CD14-positive monocyte (primary cell): ENCODE results near the gene AIG1. TPM values are rescaled to one million over a fixed set of nuclear protein-coding genes. Genes with fewer than 3 reads are reported as not detected.

Experiments
- DNase-seq, 3 donors: peaks; one replicate each; pipeline ENCODE4 v3.0.0-alpha.2; 2011 to 2022
- H2AFZ ChIP-seq: 2 replicates; pipeline ENCODE4 v1.6.0; 2012; ENCODE audit warnings: mild to moderate bottlenecking, low read depth, low read length, inconsistent platforms; ENCODE audit not compliant: insufficient read depth, poor library complexity, severe bottlenecking
- H3K27ac ChIP-seq, 2 donors: 1 replicate in 1 of 2; 2 replicates in 1 of 2; pipeline ENCODE4 v1.5.1; 2012 to 2013; ENCODE audit warnings: low read length in 2 of 2, control low read depth in 1 of 2, inconsistent platforms in 1 of 2, low read depth in 1 of 2, mild to moderate bottlenecking in 1 of 2
- H3K27me3 ChIP-seq, 2 donors: one replicate each; pipeline versions ENCODE4 v1.6.0 to v1.6.1; 2011 to 2013; ENCODE audit warnings: low read length in 2 of 2; ENCODE audit not compliant: control insufficient read depth in 2 of 2, insufficient read depth in 2 of 2
- H3K36me3 ChIP-seq, 2 donors: replicated peaks in 1 of 2; 1 replicate in 1 of 2; 2 replicates in 1 of 2; pipeline versions ENCODE4 v1.5.1 to v1.6.1; 2012 to 2013; ENCODE audit warnings: low read length in 2 of 2, control low read depth in 1 of 2, inconsistent platforms in 1 of 2, mild to moderate bottlenecking in 1 of 2; ENCODE audit not compliant: insufficient read depth in 2 of 2, control insufficient read depth in 1 of 2
- H3K4me1 ChIP-seq, 2 donors: 1 replicate in 1 of 2; 2 replicates in 1 of 2; pipeline versions ENCODE4 v1.5.1 to v1.6.1; 2012 to 2013; ENCODE audit warnings: low read length in 2 of 2, control low read depth in 1 of 2, inconsistent platforms in 1 of 2, mild to moderate bottlenecking in 1 of 2, moderate library complexity in 1 of 2; ENCODE audit not compliant: insufficient read depth in 2 of 2, control insufficient read depth in 1 of 2
- H3K4me2 ChIP-seq: replicated peaks from 2 replicates; pipeline ENCODE3; 2012; ENCODE audit warnings: low read length, moderate library complexity, mild to moderate bottlenecking; ENCODE audit not compliant: poor library complexity, severe bottlenecking; ENCODE audit errors: extremely low read depth
- H3K4me3 ChIP-seq, 3 experiments: fragments of 200-600 bp in 1 of 3; sonication (generic) in 1 of 3; replicated peaks in 1 of 3; 1 replicate in 2 of 3; 2 replicates in 1 of 3; pipeline ENCODE4 v1.5.1; 2011 to 2013; ENCODE audit warnings: low read length in 3 of 3, mild to moderate bottlenecking in 3 of 3, control low read depth in 2 of 3, low read depth in 2 of 3, inconsistent platforms in 1 of 3, moderate library complexity in 1 of 3
- H3K79me2 ChIP-seq: 2 replicates; pipeline ENCODE4 v1.6.0; 2012; ENCODE audit warnings: mild to moderate bottlenecking, control low read depth, inconsistent platforms, low read length, moderate library complexity; ENCODE audit not compliant: insufficient read depth
- H3K9ac ChIP-seq: 2 replicates; pipeline ENCODE4 v1.6.0; 2017; ENCODE audit warnings: low read length, mild to moderate bottlenecking; ENCODE audit not compliant: insufficient read depth, poor library complexity, severe bottlenecking
- H3K9me3 ChIP-seq, 2 donors: replicated peaks in 1 of 2; 1 replicate in 1 of 2; 2 replicates in 1 of 2; pipeline versions ENCODE4 v1.5.1 to v1.6.1; 2012 to 2013; ENCODE audit warnings: low read length in 2 of 2, control low read depth in 1 of 2; ENCODE audit not compliant: control insufficient read depth in 1 of 2, insufficient read depth in 1 of 2
- H4K20me1 ChIP-seq: 2 replicates; pipeline ENCODE4 v1.6.0; 2012; ENCODE audit warnings: mild to moderate bottlenecking, low read length, control low read depth, moderate library complexity; ENCODE audit not compliant: insufficient read depth
- H3K27ac Mint-ChIP-seq, 7 donors: one replicate each; pipeline ENCODE4 v1.8.0; 2020; ENCODE audit warnings: mild to moderate bottlenecking in 7 of 7, mixed read lengths in 7 of 7, moderate library complexity in 6 of 7, inconsistent platforms in 2 of 7
- H3K27me3 Mint-ChIP-seq, 3 donors: one replicate each; pipeline ENCODE4 v1.8.0; 2021 to 2022; ENCODE audit warnings: low read depth in 3 of 3, mild to moderate bottlenecking in 3 of 3, mixed read lengths in 3 of 3, moderate library complexity in 3 of 3, inconsistent platforms in 1 of 3
- H3K36me3 Mint-ChIP-seq, 2 donors: one replicate each; pipeline ENCODE4 v1.8.0; 2020; ENCODE audit warnings: mixed read lengths in 2 of 2, inconsistent platforms in 1 of 2, mild to moderate bottlenecking in 1 of 2
- H3K4me1 Mint-ChIP-seq: one replicate; pipeline ENCODE4 v1.8.0; 2020; ENCODE audit warnings: mild to moderate bottlenecking, mixed read lengths
- H3K4me3 Mint-ChIP-seq, 2 donors: one replicate each; pipeline ENCODE4 v1.8.0; 2020; ENCODE audit warnings: mild to moderate bottlenecking in 2 of 2, mixed read lengths in 2 of 2, moderate library complexity in 1 of 2
- H3K9me3 Mint-ChIP-seq, 7 donors: one replicate each; pipeline ENCODE4 v1.8.0; 2020 to 2022; ENCODE audit warnings: mixed read lengths in 7 of 7, mild to moderate bottlenecking in 6 of 7, moderate library complexity in 6 of 7, inconsistent platforms in 2 of 7
- CTCF ChIP-seq: fragments of 200-600 bp; IDR thresholded peaks from one replicate; pipeline ENCODE4 v1.8.0; 2022; ENCODE audit warnings: antibody characterized with exemption, mild to moderate bottlenecking
- WGBS: methylation state at CpG from one replicate; pipeline ENCODE4 v1.1.5; 2013; ENCODE audit warnings: missing lambda C conversion rate; ENCODE audit not compliant: insufficient coverage; 5-methylcytosine and 5-hydroxymethylcytosine counted together
- intact Hi-C, 2 donors: fragments of 100-400 bp; cut with micrococcal nuclease; formaldehyde crosslinking; loops; one replicate each; pipeline versions ENCODE4 v1.15.0 to v1.15.1; 2023
- polyA plus RNA-seq, 3 donors: library from polyadenylated mRNA; depleted of rRNA in 1 of 3; unstranded in 2 of 3; stranded (reverse) in 1 of 3; fragments of 300-500 nt in 2 of 3; fragments of >200 nt in 1 of 3; fragmentation: Illumina TruSeq in 2 of 3; gene quantifications; 1 replicate in 2 of 3; 2 replicates in 1 of 3; pipeline ENCODE4 v1.2.3, GENCODE V29; 2012 to 2021

AIG1 gene
- polyA plus RNA-seq, 3 donors: 6.7 to 7.6 (median 6.8) TPM

DNA sequence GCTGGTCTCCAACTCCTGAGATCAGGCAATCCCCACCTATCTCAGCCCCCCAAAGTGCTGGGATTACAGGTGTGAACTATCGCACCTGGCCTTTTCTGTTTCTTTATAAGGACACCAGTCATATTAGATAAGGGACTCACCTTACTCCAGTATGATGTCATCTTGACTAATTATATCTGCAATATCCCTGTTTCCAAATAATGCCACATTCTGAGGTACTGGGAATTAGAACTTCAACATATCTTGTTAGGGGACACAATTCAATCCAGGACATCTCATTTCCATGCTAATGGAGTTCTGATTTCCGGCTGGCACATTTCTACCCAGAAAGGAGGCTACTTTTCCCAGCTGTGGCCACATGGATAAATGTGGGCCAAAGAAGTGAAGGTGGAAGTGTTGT lies 6.4 kb upstream of the AIG1 start:
- no peaks in the 10 kb centered on the region for H3K79me2 ChIP-seq
- Mint-ChIP-seq H3K4me1 (peaks cover 7% of the 10 kb centered on the region), H3K27ac (no peak overlapping the region), H3K27me3 (peaks cover 0 to 2% (median 2%) of the 10 kb centered on the region in 3 donors), H3K9me3 (peaks cover 0 to 3% (median 0%) of the 10 kb centered on the region in 7 donors), H3K36me3 (no peaks in the 10 kb centered on the region), H3K4me3 (no peak overlapping the region)
- no peak for DNase-seq
- no peak overlapping the region for H2AFZ ChIP-seq
- intact Hi-C loops: no loop called here
- H3K27me3 ChIP-seq: no peaks in the 10 kb centered on the region
- H3K36me3 ChIP-seq: no peaks in the 10 kb centered on the region
- H3K4me2 ChIP-seq: no peak overlapping the region
- H3K4me3 ChIP-seq: no peak overlapping the region
- TF ChIP-seq CTCF: no peak
- H4K20me1 ChIP-seq: no peaks in the 10 kb centered on the region
- no CpG with 5 or more reads among the region's 2 CpGs for WGBS
- H3K4me1 ChIP-seq: no peaks in the 10 kb centered on the region
- H3K27ac ChIP-seq: no peak overlapping the region
- H3K9me3 ChIP-seq: peaks cover 0 to 4% of the 10 kb centered on the region in 2 donors
- H3K9ac ChIP-seq: no peak overlapping the region

DNA sequence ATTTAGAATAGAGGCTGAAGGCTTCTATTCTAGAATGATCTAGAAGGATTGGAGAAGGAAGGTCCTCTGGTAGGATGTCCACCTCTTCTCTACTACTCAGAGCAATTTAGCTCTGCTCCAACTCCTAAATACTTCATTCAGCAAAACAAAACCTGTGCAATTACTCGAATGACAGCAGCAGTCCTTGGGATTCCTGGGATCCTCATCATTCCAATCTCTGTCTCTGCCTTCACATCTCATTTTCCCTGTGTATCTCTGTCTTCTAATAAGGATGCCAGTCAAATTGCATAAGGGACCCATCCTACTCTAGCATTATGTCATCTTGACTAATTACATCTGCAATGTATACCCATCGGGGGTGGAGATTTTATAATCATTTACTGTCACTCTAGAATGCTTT lies 5.5 kb upstream of the AIG1 start:
- Histone ChIP-seq H3K36me3 (no peaks in the 10 kb centered on the region), H3K79me2 (no peaks in the 10 kb centered on the region), H3K27me3 (no peaks in the 10 kb centered on the region), H4K20me1 (no peaks in the 10 kb centered on the region), H3K27ac (no peak overlapping the region), H2AFZ (no peak overlapping the region), H3K4me2 (no peak overlapping the region), H3K4me3 (no peak overlapping the region), H3K4me1 (peaks cover 8% of the 10 kb centered on the region in 2 donors), H3K9ac (no peak overlapping the region), H3K9me3 (no peaks in the 10 kb centered on the region)
- intact Hi-C loops: no loop called here
- DNase-seq: no peak
- Mint-ChIP-seq H3K9me3 (no peaks in the 10 kb centered on the region), H3K4me3 (no peak overlapping the region), H3K36me3 (no peaks in the 10 kb centered on the region), H3K27me3 (peaks cover 0 to 2% (median 2%) of the 10 kb centered on the region in 3 donors), H3K4me1 (peaks cover 14% of the 10 kb centered on the region), H3K27ac (no peak overlapping the region)
- WGBS: 100% methylated on average over 1 of the region's 2 CpGs
- no peak for TF ChIP-seq CTCF
